SH-SY5Y (cell line): ENCODE measurements around the gene LYPD6B.

ENCODE experiments used
- GATA2 ChIP-seq: IDR thresholded peaks from 2 replicates; pipeline ENCODE4 v1.6.1; 2011; ENCODE audit warnings: mild to moderate bottlenecking, low read depth, low read length
- GATA3 ChIP-seq: IDR thresholded peaks from 2 replicates; pipeline ENCODE4 v1.6.1; 2011; ENCODE audit warnings: low read depth, mild to moderate bottlenecking, low read length, moderate library complexity

- no peak for TF ChIP-seq GATA2
- no peak for TF ChIP-seq GATA3
Observed at GRCh38 chr2:149226790-149227189, 188.3 kb downstream of the LYPD6B start.
